ENCODE measurements around the gene TOX2. TPM values are rescaled to one million over a fixed set of nuclear protein-coding genes. Genes with fewer than 3 reads are reported as not detected.

TOX2 gene
- total RNA-seq, 1 donor from 2014 or later = 0.16 TPM

- H3K27ac Mint-ChIP-seq (ENCODE audit: unreplicated experiment) = no peak overlapping the region
- H3K4me2 ChIP-seq (ENCODE audit: low read length) = peak overlapping the region; percentile 8
- peaks cover 21% of the 10 kb centered on the region for H3K4me1 ChIP-seq (ENCODE audit: insufficient read depth, low read length)
- H3K9me3 Mint-ChIP-seq (ENCODE audit: unreplicated experiment) = peaks cover 2% of the 10 kb centered on the region
- H3K27ac ChIP-seq (ENCODE audit: low read depth, low read length) = no peak overlapping the region
- H3K4me1 Mint-ChIP-seq (ENCODE audit: low read depth, unreplicated experiment) = peaks cover 3% of the 10 kb centered on the region
- no peak for TF ChIP-seq CTCF (IDR thresholded peaks at IDR 0.05; ENCODE audit: insufficient read depth, low read depth, low read length)
- TF ChIP-seq EZH2 (IDR thresholded peaks at IDR 0.05; ENCODE audit: insufficient read depth, low read length) = no peak
- H3K27me3 Mint-ChIP-seq (ENCODE audit: low read depth, unreplicated experiment) = peaks cover 41% of the 10 kb centered on the region
- H3K9ac ChIP-seq (ENCODE audit: low read length) = no peak overlapping the region
- no peaks in the 10 kb centered on the region for H3K79me2 ChIP-seq (ENCODE audit: insufficient read depth, low read length)
- no peaks in the 10 kb centered on the region for H3K36me3 ChIP-seq (ENCODE audit: insufficient read depth, low read length)
- no peaks in the 10 kb centered on the region for H4K20me1 ChIP-seq (ENCODE audit: insufficient read depth, low read length)
- no peak overlapping the region for H3K4me3 ChIP-seq (ENCODE audit: insufficient read depth, low read depth, low read length)
- no peaks in the 10 kb centered on the region for H3K36me3 Mint-ChIP-seq (ENCODE audit: low read depth, unreplicated experiment)
- no peak for FAIRE-seq
- H3K27me3 ChIP-seq (ENCODE audit: insufficient read depth, low read length) = peaks cover 13% of the 10 kb centered on the region
- no peak overlapping the region for H2AFZ ChIP-seq (ENCODE audit: low read depth, low read length)
- H3K9me3 ChIP-seq (ENCODE audit: insufficient read depth, low read depth, low read length) = no peaks in the 10 kb centered on the region
- no peak overlapping the region for H3K4me3 Mint-ChIP-seq (ENCODE audit: unreplicated experiment)
- peak; percentile 19 for DNase-seq (ENCODE audit: low read depth)
These were observed 105.1 kb downstream of the TOX2 start for GRCh38 chr20:44019638-44020335.

- Histone ChIP-seq H3K27ac (ENCODE audit: low read depth, low read length) (no peak overlapping the region), H3K4me2 (ENCODE audit: low read length) (no peak overlapping the region), H4K20me1 (ENCODE audit: insufficient read depth, low read length) (no peaks in the 10 kb centered on the region), H3K27me3 (ENCODE audit: insufficient read depth, low read length) (peaks cover 13% of the 10 kb centered on the region), H3K79me2 (ENCODE audit: insufficient read depth, low read length) (no peaks in the 10 kb centered on the region), H3K4me3 (ENCODE audit: insufficient read depth, low read depth, low read length) (no peak overlapping the region), H3K9me3 (ENCODE audit: insufficient read depth, low read depth, low read length) (no peaks in the 10 kb centered on the region), H3K9ac (ENCODE audit: low read length) (no peak overlapping the region), H3K4me1 (ENCODE audit: insufficient read depth, low read length) (peaks cover 21% of the 10 kb centered on the region), H3K36me3 (ENCODE audit: insufficient read depth, low read length) (no peaks in the 10 kb centered on the region), H2AFZ (ENCODE audit: low read depth, low read length) (no peak overlapping the region)
- Mint-ChIP-seq H3K4me3 (ENCODE audit: unreplicated experiment) (no peak overlapping the region), H3K27me3 (ENCODE audit: low read depth, unreplicated experiment) (peaks cover 44% of the 10 kb centered on the region), H3K4me1 (ENCODE audit: low read depth, unreplicated experiment) (peaks cover 3% of the 10 kb centered on the region), H3K36me3 (ENCODE audit: low read depth, unreplicated experiment) (no peaks in the 10 kb centered on the region), H3K9me3 (ENCODE audit: unreplicated experiment) (peaks cover 2% of the 10 kb centered on the region), H3K27ac (ENCODE audit: unreplicated experiment) (no peak overlapping the region)
- no peak for TF ChIP-seq EZH2 (IDR thresholded peaks at IDR 0.05; ENCODE audit: insufficient read depth, low read length)
- FAIRE-seq (no peak), DNase-seq (ENCODE audit: low read depth) (no peak)
These were observed 105.9 kb downstream of the TOX2 start for GRCh38 chr20:44020406-44021148.

- no peak overlapping the region for H3K27ac Mint-ChIP-seq (ENCODE audit: unreplicated experiment)
These were observed 106.5 kb downstream of the TOX2 start for GRCh38 chr20:44021186-44021585.

More at GRCh38 chr20:44021186-44021585, 106.5 kb downstream of the TOX2 start:
- no peak overlapping the region for H3K4me3 ChIP-seq (ENCODE audit: insufficient read depth, low read depth, low read length)
- Mint-ChIP-seq H3K4me3 (ENCODE audit: unreplicated experiment) (no peak overlapping the region), H3K9me3 (ENCODE audit: unreplicated experiment) (peaks cover 2% of the 10 kb centered on the region), H3K27me3 (ENCODE audit: low read depth, unreplicated experiment) (peaks cover 44% of the 10 kb centered on the region), H3K4me1 (ENCODE audit: low read depth, unreplicated experiment) (peaks cover 3% of the 10 kb centered on the region), H3K36me3 (ENCODE audit: low read depth, unreplicated experiment) (no peaks in the 10 kb centered on the region)
- DNase-seq (ENCODE audit: low read depth) (no peak), FAIRE-seq (no peak)
- no peak overlapping the region for H3K27ac ChIP-seq (ENCODE audit: low read depth, low read length)
- H3K79me2 ChIP-seq (ENCODE audit: insufficient read depth, low read length) = no peaks in the 10 kb centered on the region
- H3K27me3 ChIP-seq (ENCODE audit: insufficient read depth, low read length) = peaks cover 10% of the 10 kb centered on the region
- no peak for TF ChIP-seq EZH2 (IDR thresholded peaks at IDR 0.05; ENCODE audit: insufficient read depth, low read length)
- TF ChIP-seq CTCF (IDR thresholded peaks at IDR 0.05; ENCODE audit: insufficient read depth, low read depth, low read length) = no peak
- peaks cover 21% of the 10 kb centered on the region for H3K4me1 ChIP-seq (ENCODE audit: insufficient read depth, low read length)
- H3K36me3 ChIP-seq (ENCODE audit: insufficient read depth, low read length) = no peaks in the 10 kb centered on the region
- H3K9ac ChIP-seq (ENCODE audit: low read length) = no peak overlapping the region
- H3K9me3 ChIP-seq (ENCODE audit: insufficient read depth, low read depth, low read length) = no peaks in the 10 kb centered on the region
- H3K4me2 ChIP-seq (ENCODE audit: low read length) = no peak overlapping the region
- H4K20me1 ChIP-seq (ENCODE audit: insufficient read depth, low read length) = no peaks in the 10 kb centered on the region
- no peak overlapping the region for H2AFZ ChIP-seq (ENCODE audit: low read depth, low read length)
